OCI-LY1 (cell line): ENCODE results near the gene ORC1.

Source experiments
- H2AFZ ChIP-seq: fragments of 200-600 bp; sonication (generic), shearing (Covaris generic); 2 replicates; pipeline ENCODE4 v1.6.0; 2014; ENCODE audit warnings: antibody characterized with exemption, mild to moderate bottlenecking, low read length
- H3F3A ChIP-seq: fragments of 200-600 bp; sonication (generic), shearing (Covaris generic); 2 replicates; pipeline ENCODE4 v1.6.0; 2014; ENCODE audit warnings: mild to moderate bottlenecking, antibody characterized with exemption, low read length, moderate library complexity; ENCODE audit not compliant: insufficient read depth
- H3K27ac ChIP-seq: fragments of 200-600 bp; sonication (generic); 2 replicates; pipeline ENCODE4 v1.5.1; 2014; ENCODE audit warnings: low read length, mixed run types, mild to moderate bottlenecking, low read depth; ENCODE audit not compliant: poor library complexity, severe bottlenecking
- H3K27me3 ChIP-seq: fragments of 200-600 bp; sonication (generic); 2 replicates; pipeline ENCODE4 v1.6.0; 2014; ENCODE audit warnings: antibody characterized with exemption, mild to moderate bottlenecking, low read length, moderate library complexity; ENCODE audit not compliant: insufficient read depth
- H3K36me3 ChIP-seq: fragments of 200-600 bp; sonication (generic); 2 replicates; pipeline ENCODE4 v1.6.1; 2014; ENCODE audit warnings: mild to moderate bottlenecking, antibody characterized with exemption, low read length, moderate library complexity, mixed read lengths; ENCODE audit not compliant: insufficient read depth
- H3K4me1 ChIP-seq: fragments of 200-600 bp; sonication (generic); 2 replicates; pipeline ENCODE4 v1.5.1; 2014; ENCODE audit warnings: mild to moderate bottlenecking, low read length, moderate library complexity; ENCODE audit not compliant: insufficient read depth, severe bottlenecking
- H3K4me2 ChIP-seq: fragments of 200-600 bp; sonication (generic), shearing (Covaris generic); 2 replicates; pipeline ENCODE4 v1.6.1; 2014; ENCODE audit warnings: low read length
- H3K4me3 ChIP-seq: fragments of 200-600 bp; sonication (generic); 2 replicates; pipeline ENCODE4 v1.5.1; 2014; ENCODE audit warnings: low read length, low read depth, mild to moderate bottlenecking, mixed read lengths; ENCODE audit not compliant: poor library complexity, severe bottlenecking
- H3K79me2 ChIP-seq: fragments of 200-600 bp; shearing (Covaris generic); 2 replicates; pipeline ENCODE4 v1.6.1; 2016; ENCODE audit warnings: mixed run types, low read length, mixed read lengths; ENCODE audit not compliant: insufficient read depth
- H3K9ac ChIP-seq: fragments of 200-600 bp; sonication (generic), shearing (Covaris generic); 2 replicates; pipeline ENCODE4 v1.6.1; 2014; ENCODE audit warnings: mild to moderate bottlenecking, low read length, mixed read lengths
- H3K9me2 ChIP-seq: fragments of 200-600 bp; sonication (generic), shearing (Covaris generic); 2 replicates; pipeline ENCODE4 v1.6.1; 2014; ENCODE audit warnings: low read depth, mild to moderate bottlenecking, low read length, mixed read lengths
- H3K9me3 ChIP-seq: fragments of 200-600 bp; shearing (Covaris generic); 2 replicates; pipeline ENCODE4 v1.6.1; 2014; ENCODE audit warnings: low read length, mixed read lengths
- H4K20me1 ChIP-seq: fragments of 200-600 bp; sonication (generic), shearing (Covaris generic); 2 replicates; pipeline ENCODE4 v1.6.0; 2016; ENCODE audit warnings: mild to moderate bottlenecking, low read length; ENCODE audit not compliant: insufficient read depth
- EZH2 ChIP-seq: fragments of 200-600 bp; sonication (generic), shearing (Covaris generic); IDR thresholded peaks from 2 replicates; pipeline ENCODE4 v1.8.0; 2017; ENCODE audit warnings: borderline replicate concordance, mixed run types, mild to moderate bottlenecking, antibody characterized with exemption, low read length, moderate library complexity, mixed read lengths
- TF ChIP-seq, protein P1 (sequence below): fragments of 200-600 bp; sonication (generic), shearing (Covaris generic); IDR thresholded peaks from 2 replicates; pipeline ENCODE4 v1.5.1; 2017; ENCODE audit warnings: mild to moderate bottlenecking, antibody characterized with exemption, low read length, moderate library complexity, mixed read lengths

The ORC1 gene

DNA sequence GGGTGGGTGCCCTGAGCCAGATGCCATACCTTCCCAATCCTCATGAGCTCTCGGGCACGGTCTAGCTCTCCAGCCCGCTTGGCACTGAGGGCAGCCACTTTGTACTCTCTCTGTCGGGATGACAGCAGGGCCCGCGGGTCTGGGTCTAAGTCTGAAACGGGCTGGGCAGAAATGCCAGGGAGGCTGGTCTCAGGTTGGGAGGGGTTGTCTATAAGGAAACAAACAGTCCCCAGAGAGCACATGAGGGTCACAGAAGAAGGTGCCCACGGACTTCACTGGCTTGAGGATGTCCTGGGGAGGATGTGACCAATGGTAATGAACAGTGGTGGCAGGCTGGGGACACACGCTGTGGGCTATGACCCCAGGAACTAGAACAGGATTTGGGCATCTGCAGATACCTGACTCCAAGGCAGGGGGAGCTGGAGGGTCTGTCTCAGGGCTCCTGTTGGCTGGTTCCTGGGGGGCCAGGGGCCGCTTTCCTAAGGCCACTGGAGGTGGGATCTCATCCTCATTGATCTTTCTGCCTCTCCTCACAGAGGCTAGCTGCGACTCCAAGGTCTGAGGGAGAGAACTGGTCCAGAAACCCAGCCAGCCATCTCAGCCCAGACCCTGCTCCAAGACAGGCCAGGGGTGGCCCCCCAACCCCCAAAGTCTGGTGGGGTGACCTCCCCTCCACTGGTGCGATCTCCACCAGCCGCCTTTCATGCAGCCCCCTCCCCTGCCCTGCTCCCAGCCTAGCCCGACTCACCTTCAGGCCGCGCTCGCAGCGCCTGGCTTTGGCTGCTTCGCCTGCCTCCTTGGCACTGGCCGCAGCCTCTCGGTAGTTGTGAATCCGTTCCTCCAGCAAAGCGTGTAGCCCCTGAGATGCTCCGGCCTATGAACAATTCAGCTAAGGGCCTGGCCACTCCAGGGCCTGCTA lies 44.3 kb downstream of the ORC1 start:
- Histone ChIP-seq H3F3A (no peaks in the 10 kb centered on the region), H3K9me3 (no peaks in the 10 kb centered on the region), H2AFZ (no peak overlapping the region), H3K4me3 (no peak overlapping the region), H3K9ac (no peak overlapping the region), H3K4me2 (no peak overlapping the region), H3K4me1 (peaks cover 8% of the 10 kb centered on the region), H4K20me1 (no peaks in the 10 kb centered on the region), H3K27me3 (no peaks in the 10 kb centered on the region), H3K27ac (no peak overlapping the region), H3K9me2 (no peaks in the 10 kb centered on the region), H3K36me3 (peaks cover 87% of the 10 kb centered on the region), H3K79me2 (peaks cover 3% of the 10 kb centered on the region; the same call in 1 of the 2 replicates)
- TF ChIP-seq, protein P1, sequence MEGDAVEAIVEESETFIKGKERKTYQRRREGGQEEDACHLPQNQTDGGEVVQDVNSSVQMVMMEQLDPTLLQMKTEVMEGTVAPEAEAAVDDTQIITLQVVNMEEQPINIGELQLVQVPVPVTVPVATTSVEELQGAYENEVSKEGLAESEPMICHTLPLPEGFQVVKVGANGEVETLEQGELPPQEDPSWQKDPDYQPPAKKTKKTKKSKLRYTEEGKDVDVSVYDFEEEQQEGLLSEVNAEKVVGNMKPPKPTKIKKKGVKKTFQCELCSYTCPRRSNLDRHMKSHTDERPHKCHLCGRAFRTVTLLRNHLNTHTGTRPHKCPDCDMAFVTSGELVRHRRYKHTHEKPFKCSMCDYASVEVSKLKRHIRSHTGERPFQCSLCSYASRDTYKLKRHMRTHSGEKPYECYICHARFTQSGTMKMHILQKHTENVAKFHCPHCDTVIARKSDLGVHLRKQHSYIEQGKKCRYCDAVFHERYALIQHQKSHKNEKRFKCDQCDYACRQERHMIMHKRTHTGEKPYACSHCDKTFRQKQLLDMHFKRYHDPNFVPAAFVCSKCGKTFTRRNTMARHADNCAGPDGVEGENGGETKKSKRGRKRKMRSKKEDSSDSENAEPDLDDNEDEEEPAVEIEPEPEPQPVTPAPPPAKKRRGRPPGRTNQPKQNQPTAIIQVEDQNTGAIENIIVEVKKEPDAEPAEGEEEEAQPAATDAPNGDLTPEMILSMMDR, result no peak
- TF ChIP-seq EZH2, result no peak

DNA sequence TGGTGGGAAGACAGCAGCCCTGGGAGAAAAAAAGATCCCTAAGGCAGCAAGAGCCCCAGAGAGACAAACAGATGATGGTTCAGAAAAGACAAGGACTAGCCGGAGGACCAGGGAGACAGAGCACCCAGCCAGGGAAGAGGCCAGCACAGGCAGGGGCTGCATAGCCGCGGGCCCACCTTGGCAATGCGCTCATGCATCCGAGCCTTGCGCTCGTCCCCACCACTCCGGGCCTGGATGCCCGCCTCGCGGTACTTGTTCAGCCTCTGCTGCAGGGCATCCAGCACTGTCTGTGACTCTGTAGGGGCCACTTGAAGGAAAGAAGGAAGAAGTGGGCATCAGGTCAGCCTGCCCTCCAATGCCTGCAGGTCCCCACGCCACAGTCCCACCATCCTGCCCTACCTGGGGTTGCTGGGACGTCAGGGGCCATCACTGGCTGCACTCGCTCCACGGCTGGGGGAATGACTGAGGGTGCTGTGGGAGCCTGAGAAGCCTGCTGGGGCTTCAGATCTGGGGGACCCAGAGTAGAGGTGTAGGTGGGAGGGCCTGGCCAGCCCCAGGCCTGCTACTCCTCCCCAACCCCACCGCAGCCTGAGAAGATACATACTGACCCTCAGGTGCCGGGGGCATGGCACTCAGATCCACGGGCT lies 45.2 kb downstream of the ORC1 start:
- no peak overlapping the region for H3K27ac ChIP-seq

DNA sequence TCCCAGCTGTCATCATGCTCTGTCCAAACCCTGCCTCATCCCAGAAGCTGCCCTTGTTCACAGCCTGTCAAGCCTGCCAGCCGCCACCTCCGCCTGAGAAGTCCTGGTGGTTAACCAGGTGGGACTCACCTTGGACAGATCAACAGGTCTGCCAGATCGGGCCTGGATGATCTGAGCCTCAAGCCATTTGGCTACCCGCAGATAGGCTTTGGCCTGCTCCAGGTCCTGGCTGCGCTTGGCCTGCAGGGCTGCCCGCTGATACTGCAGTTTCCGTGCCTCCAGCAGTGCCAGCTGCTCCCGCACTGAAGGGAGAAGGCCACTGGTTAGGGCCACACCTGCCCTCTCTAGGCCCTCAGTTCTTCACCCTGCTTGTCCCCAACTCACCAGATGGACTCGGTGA lies 46.8 kb downstream of the ORC1 start:
- H3K4me1 ChIP-seq, result no peaks in the 10 kb centered on the region
- H3K9me3 ChIP-seq, result no peaks in the 10 kb centered on the region
- no peak overlapping the region for H2AFZ ChIP-seq
- H3K9ac ChIP-seq, result no peak overlapping the region
- no peak overlapping the region for H3K4me2 ChIP-seq
- no peaks in the 10 kb centered on the region for H3F3A ChIP-seq
- H3K4me3 ChIP-seq, result no peak overlapping the region
- no peaks in the 10 kb centered on the region for H3K27me3 ChIP-seq
- TF ChIP-seq EZH2, result no peak
- TF ChIP-seq, protein P1, result no peak
- H3K27ac ChIP-seq, result no peak overlapping the region
- H3K9me2 ChIP-seq, result no peaks in the 10 kb centered on the region
- H3K36me3 ChIP-seq, result peaks cover 100% of the 10 kb centered on the region
- H3K79me2 ChIP-seq, result no peaks in the 10 kb centered on the region
- H4K20me1 ChIP-seq, result no peaks in the 10 kb centered on the region

More for the DNA sequence above, 45.2 kb downstream of the ORC1 start:
- Histone ChIP-seq H3K4me1 (no peaks in the 10 kb centered on the region), H3K36me3 (peaks cover 92% of the 10 kb centered on the region), H3K4me2 (no peak overlapping the region), H3K9ac (no peak overlapping the region), H3K9me3 (no peaks in the 10 kb centered on the region), H3K9me2 (no peaks in the 10 kb centered on the region), H3F3A (no peaks in the 10 kb centered on the region), H3K27me3 (no peaks in the 10 kb centered on the region), H4K20me1 (no peaks in the 10 kb centered on the region), H2AFZ (no peak overlapping the region), H3K4me3 (no peak overlapping the region), H3K79me2 (no peaks in the 10 kb centered on the region)
- TF ChIP-seq, protein P1, result no peak
- no peak for TF ChIP-seq EZH2
